HG02970 (cell line): ENCODE results near the gene UBE2G2.
A peak's percentile ranks its signal among the peaks of the same experiment; 100 is the strongest.

ENCODE experiments used
- ATAC-seq: cut with Tn5 transposase; IDR thresholded peaks from one replicate; pipeline ENCODE4 v1.9.1; 2021; ENCODE audit warnings: mild to moderate bottlenecking, moderate library complexity, moderate number of reproducible peaks; ENCODE audit not compliant: unreplicated experiment, low FRiP score

UBE2G2 gene, protein sequence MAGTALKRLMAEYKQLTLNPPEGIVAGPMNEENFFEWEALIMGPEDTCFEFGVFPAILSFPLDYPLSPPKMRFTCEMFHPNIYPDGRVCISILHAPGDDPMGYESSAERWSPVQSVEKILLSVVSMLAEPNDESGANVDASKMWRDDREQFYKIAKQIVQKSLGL

DNA sequence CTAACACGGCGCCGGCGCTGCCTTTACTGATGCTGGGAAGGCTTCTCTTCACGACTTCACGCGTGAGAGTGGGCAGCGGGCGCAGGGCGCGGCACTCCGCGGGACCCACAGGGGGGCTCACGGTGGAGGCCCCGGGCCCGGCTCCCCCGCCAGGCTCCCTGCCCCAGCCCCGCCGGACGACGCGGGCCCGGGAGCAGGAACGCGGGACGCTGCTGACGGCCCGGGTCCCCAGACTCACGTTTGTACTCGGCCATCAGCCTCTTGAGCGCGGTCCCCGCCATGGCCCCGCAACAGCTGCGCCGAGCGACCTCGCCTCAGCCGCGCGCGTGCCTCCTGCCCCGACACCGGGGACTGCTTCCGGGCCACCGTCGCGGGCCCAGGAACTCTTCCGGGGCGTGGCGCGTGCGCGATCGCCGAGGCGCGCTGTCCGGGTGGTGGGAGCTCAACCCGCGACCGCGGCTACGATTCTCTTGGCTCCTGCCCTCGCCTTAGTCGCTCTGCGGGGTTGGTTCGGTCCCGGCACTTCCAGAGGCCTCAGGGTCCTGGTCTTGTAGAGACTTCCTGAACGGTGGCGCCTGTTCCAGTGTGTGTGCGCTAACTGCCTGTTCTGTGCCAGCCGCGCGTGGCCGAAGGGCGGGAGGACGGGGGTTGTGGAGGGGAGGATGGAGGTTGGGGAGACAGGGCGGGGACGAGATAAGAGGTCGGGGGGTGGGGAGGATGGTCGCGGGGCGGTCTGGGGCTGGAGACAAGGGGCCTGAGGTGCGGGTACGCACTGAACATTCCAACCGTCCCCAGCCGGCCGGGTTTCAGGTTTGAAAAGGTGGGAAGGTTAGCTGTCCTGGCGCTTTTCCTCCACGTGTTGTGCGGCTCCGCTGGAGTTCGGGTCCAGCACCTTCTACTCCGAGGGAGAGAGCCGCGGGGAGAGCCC is at the start of gene UBE2G2:
Gene UBE2G2 (minus strand): TSS at position 353 of the 928 bp plus-strand sequence. CDS start 72 bp downstream, at position 281.
- peak; percentile 87 for ATAC-seq

DNA sequence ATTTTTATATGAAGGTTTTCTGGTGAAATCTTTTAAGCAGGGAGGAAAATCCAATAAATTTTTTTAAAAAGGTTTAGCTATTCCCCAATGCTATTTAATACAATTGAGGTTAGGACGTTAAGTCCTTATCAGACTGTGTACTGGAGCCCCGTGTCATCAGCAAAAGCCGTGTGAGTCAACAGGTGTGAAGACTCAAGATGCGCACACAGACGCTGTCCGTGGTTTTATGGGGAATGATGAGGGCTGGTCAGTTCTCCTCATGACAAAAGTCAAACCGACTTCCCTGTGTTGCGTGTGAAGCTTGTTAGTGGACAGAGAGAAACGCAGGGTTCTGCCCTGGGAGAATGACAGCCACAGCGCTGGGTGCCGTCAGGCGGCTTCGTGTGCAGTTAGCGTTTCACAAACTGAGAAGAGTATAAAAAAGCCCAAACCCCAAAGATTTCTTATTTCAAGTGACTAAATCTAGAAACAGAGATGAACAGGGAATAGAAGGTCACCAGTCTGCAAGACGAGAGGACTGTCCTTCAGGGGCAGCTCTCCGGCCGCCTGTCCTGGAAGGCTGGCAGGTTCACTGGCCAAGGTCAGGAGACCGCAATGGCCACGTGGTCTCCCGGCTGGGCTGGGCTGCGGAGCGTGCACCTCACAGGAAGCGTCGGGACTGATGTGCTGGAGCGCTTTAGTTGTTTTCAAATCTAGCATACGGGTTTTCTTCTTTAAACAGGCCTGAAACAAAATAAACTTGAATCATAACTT is 49.5 kb upstream of the UBE2G2 start:
- ATAC-seq: no peak

DNA sequence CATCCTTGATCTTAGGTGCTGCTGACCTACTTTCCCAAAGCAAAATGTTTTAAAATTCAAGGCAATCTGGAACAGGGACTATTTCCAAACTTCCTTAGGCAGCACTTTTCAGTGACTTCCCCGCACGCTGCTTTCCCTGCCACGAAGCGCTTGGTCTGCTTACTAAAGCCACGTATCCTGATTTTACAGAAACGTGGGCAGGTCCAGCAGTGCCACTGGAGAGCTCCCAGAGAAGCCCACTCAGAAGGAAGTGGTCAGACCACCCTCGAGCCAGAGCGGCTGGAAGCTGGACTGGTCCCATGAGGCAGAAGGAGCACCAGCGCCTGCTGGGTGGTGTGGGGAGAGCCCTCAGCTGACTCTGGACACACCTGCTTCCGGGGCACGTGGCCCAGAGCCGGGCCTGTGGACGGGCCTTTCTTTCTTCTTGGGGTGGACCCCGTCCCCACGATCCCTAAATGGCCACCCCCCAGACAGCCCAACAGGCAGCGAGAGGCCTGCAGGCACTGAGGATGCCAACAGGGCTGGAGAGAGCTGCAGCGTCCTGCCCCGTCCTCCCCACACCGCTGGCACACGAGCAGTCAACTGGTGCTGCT is 48.7 kb upstream of the UBE2G2 start:
- no peak for ATAC-seq

DNA sequence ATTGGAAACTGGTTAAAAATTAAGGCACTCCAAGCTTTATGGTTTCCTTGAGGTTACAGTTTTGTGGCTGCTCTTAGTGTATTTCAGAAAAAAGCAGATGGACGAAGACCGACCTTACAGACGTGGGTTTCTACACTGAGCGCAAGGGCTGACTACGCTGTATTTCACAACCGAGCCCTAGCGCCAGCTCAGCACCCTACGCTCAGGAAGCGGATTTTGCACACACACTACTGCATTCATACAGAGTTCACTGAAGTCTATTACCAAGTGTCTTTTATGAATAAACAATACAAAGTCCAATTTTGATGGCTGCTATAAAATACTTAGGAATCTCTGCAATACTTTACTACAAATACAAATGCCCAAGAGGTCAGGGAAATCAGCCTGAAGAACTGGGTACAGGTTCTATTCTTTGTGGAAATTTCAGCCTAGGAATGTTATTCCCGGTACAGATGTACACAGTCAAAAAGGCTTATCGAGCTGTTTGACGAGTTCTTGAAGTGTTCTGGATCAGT is 48.1 kb upstream of the UBE2G2 start:
- ATAC-seq: no peak

DNA sequence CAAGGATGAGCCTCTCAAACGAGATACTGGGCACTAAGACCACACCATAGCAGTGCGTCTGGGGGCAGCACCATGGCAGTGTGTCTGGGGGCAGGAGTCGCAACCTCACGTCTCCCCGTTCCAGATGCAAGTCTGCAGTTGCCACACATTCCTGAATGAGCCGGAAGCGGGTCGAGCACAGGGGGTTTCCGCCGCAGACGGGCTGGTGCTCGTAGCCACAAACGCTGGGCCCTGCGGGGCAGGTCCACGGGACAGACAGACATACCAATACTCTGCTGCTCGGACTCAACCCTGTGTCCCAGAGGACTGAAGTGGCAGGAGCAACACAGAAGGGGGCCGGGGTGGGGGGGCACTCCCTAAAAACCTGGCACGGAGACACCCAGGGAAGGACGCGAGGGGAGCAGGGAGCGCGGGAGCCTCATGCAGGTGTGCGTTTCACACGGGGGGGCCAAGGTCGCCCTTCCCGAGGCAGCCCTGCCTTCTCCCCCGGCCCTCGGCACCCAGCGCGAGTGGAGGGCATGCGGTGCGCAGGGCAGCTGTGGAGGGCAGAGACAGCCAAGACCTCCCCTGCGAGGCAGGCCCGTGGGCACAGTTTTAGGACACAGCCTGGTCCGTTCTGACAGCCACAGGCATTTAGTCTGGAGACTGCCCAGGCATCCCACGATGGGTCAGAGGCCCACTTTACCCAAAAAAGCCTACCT is 47.4 kb upstream of the UBE2G2 start:
- ATAC-seq: no peak

DNA sequence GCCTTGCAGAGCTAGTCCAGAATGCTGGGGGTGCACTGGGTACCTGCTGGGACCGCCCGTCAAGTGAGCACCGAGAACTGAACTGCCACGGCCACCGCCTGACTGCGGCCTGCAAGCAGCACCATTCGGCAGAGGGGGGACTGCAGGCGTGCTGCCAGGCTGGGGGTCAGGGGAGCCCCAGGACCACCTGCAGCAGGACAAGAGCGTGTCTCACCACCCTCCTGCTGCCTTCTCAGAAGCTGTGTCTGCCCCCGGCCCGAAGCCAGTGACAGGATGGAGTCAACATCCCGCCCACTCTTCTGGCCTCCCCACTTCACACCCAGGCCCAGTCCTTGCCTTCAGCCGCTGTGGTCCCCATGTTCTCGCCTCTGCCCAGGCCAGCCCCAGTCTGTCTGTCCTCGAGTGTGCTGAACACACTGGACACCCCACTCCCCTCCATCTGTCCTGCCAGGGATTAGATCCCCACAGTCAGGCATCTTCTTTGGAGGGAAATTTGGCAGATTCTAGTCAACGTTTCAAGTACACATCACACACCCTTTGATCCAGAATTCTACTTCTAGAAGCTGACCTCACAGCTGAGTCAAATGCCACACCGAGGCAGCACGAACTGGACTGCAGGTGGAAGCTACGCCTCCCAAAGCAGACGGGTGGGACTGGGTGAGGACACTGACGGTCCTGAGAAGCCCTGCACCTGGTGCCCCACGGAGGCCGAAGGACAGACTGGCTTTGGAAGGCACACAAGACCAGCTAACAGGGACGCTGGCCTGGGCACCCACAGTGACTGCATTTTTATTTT is 45.8 kb upstream of the UBE2G2 start:
- no peak for ATAC-seq

DNA sequence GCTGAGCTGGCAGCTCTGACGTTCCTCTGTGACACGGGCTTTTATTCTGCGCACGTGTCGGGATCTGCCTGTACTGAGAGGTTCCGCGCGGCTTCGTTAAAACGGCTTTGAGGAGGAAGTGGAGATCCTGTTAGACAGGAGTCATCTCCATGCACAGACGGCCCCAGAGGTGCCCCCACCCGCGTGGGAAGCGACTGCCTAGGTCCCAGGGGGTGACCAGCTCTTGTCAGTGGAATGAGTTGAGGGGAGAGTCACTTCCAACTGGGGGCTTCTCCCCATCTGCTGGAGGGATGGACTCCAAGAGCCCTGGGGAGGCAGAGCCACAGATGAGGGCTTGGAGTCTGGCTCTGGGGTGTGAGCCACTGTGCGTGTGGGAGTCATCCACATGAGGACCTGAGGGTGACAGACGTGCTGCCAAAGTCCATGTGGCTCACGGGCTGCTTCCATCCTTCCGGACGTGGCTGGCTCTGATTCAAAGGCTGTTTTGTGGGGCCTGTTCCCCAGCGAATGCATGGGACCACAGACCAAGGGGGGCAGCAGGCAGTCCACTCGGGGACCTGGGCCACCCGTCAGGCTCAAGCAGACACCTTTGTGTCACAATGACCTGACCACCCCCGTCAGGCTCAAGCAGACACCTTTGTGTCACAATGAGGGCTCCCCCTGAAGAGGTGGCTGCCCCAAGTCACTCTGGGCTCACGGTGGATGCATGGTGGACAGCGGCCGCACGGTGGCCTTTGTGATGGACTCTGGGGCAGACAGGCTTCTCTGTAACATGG is 45.1 kb upstream of the UBE2G2 start:
- no peak for ATAC-seq

DNA sequence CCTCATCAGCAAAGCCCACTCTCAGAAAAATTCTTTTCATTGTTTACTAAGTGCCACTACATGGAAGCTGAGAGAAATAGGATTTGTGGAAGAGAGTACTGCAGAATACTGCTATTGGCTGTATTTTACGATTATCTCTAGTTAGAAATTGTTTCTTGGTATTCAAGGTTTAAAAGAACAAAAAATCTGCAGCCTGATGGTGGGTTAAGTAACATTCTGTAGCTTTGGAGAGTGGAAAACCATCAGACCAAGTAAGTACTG is 44.5 kb upstream of the UBE2G2 start:
- no peak for ATAC-seq

DNA sequence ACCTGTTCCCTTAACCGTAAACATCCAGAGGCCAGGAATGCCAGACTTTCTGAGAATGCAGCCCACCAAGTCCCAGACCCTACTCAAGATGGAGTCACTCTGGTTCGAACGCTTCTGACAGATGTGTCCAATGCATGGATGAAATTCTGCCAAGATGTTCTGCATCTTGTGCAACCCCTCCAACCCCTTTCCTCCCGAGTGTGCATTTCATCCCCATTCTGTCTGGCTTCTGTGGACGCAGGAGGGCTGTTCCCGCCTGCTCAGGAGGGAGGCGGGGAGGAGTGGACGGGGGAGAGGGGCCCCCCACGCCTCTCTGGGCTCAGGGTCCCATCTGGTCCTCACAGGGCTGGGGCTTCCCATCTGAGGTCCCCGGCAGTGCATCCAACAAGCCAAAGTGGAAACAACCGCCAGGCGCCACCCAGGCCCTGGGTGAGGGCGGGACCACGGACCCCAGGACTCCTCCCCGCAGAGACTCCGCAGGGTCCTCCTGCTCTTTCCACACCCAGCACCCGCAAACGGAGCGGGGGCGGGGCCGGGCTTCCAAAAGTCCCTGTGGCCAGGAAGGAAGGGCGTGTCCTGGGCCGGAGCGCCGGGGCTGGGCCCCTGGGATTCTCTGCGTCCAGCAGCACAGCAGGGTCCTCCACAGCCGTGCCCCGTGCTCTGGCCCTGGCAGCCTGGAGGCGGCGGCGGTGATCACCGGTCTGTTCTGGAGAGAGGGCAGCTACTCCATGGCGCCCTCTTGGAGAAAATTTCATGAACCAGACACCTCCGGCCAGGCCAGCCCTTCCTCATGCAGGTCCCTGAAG is 44.0 kb upstream of the UBE2G2 start:
- ATAC-seq: no peak

DNA sequence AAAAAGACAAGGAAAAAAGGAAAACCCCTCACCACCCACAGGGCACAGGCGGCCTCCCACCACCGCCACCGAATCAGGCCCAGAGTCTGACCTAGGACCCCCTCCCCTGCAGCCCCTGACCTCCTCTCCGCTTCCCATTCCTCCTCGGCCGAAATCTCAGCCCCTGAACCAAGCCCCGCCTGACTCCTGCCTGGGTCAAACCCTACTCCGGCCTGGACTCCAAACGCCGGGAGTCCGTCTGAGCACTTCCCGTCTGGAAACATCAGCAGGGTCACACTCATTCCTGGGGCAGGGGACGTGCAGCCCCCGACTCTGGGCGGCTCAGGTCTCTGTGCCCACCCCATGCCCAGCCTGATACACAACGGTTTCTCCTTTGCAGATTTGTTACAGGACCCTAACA is 42.6 kb upstream of the UBE2G2 start:
- ATAC-seq: no peak

DNA sequence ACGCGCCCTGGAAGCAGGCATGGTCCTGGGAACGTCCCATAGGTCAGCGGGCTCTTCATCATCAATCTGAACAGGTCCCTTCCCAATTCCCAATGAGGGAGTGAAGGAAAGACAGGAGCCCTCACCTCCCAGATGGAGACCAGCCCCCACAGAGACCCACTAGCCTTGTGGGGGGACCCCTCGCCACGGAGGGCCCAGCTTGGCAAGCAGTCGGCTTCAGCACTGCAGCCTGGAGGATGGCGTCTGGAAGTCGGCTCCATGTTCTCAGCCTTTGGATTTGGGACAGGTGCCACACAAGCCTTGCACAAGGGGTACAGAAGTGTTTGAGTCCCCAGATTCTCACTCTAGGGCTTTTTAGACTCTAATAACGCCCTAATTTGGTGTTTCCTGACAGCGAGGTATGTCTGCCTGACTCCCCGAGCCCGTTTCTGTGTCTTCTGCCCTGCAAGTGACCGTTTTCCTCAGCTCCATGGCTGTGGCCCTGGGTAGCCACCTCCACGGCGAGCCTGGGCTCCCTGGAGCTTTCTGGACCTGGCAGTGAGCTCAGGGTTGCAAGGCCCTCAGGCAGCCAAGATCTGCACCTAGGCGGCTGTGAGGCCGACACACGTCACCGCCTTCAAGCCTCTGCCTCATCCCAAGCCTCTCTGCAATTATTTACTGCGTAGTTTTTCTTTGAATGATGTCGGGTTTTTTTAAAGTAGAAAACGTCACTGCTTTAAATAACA is 41.3 kb upstream of the UBE2G2 start:
- ATAC-seq: no peak

DNA sequence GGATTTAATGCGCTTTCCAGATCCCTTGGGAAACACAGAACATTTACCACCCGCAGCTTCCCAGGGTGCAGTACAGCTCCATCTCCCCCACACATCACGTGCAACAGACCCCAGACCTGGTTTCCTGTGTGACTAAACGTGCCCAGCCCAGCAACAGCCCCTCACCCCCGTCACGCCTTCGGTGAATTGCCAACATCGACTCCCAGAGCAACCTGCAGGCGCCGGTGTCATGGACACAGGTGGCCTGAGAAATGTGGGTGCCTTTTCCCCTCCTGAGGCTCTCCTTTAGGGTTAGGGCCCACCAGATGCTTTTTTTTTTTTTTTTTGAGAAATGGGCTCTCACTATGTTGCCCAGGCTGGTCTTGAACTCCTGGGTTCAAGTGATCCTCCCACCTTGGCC is 40.5 kb upstream of the UBE2G2 start:
- ATAC-seq: no peak

DNA sequence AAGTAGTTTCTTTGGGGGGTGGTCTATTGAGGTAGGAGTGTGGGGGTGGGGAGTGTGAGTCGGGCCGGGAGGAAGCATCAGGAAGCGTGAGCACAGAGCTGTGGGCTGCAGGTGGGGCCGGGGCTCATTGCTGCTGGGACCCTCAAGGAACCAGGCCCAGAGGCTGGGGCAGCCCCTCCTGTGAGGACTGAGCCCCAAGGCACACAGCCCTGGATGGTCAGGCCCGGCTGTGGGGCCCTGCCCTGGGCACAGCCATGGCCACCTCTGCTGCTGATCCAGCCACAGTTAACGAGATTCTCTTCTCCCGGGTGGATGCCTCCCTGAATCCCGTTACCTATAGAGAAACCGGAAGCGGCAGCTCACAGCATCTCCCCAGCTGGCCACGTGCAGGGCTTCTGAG is 39.2 kb upstream of the UBE2G2 start:
- ATAC-seq: no peak

DNA sequence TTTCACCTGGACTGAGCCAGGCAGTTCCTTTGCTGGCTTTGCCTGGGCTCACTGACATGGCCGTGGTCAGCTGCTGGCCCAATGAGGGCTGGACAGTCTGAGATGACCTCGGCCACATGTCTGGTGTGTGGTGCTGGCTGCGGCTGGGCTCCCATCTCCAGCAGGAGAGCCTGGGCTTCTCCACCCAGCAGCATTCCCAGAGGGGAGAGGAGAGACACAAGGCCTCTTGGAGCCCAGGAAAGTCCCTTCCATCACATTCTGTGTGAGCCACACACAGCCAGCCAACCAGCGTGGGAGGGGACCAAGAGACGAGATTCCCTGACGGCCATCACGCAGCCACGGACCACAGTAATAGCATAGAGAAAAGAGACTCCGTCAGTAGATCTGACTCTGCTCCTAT is 37.3 kb upstream of the UBE2G2 start:
- ATAC-seq: no peak

DNA sequence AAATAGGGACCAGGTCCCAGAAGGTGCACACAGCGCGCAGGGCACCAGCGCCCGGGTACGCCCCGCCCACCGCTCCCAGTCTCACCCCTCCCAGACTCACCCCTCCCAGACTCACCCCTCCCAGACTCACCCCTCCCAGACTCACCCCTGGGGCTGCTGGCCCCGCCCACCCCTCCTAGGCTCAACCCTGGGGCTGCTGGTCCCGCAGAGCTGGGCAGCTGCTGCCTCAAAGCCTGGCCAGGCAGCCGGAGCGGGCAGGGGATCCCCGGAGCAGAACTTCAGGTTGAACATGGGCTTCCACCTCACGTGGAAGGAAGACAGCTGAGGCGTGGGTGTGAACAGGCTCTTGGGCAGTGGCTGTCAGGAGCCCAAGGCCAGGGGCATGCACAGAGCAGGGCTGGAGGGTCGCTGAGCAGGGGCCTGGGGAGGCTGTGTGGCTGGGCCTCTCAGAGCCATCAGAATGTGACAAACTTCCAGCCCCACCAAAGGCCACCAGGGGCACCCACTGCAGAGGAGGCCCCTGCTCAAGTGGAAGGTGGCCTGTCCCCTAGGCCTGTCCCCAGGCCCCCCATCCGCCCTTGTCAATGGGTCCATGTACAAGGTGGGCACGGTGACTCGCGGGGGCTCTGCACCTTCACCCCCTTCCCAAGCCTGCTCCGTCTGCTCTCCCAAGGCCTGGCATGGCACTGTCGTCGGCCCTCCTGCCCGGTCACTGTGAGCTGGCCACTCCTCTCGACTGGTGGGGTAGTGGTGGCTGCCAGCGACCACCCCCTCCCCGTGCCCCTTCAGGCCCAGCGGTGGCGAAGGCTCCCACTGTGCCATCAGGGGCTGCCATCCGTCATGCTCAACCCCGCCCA is 36.6 kb upstream of the UBE2G2 start:
- no peak for ATAC-seq

DNA sequence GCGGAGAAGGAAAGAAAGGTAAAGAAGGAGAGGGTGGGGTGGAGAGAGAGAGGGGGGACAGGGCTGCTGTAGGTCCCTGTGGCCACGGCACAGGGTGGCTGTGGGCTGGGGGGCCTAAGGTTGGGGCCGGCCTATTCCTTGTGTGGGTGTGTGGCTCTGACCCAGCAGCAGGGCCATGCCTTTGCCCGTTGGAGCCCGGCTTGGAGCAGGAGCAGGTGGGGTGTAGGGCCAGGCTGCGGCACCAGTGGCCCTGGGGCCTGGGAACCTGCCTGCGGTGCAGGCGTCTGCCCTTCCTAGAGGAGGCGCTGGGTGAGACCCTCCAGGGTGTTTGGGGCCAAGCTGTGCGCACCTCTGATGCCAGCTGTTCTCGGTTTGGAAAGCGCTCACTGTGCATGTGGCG is 35.9 kb upstream of the UBE2G2 start:
- no peak for ATAC-seq
